Mesendoderm (in vitro differentiated cells): ENCODE measurements around the gene MRPL47.

Experiments
- DNase-seq: peaks from one replicate; pipeline ENCODE4 v3.0.0; 2013
- H2AK5ac ChIP-seq: 2 replicates; pipeline ENCODE4 v1.6.1; 2013; ENCODE audit warnings: low read length, inconsistent platforms
- H2BK120ac ChIP-seq: 2 replicates; pipeline ENCODE4 v1.6.1; 2013; ENCODE audit warnings: low read depth, mild to moderate bottlenecking, low read length, moderate library complexity, mixed read lengths
- H2BK15ac ChIP-seq: replicated peaks from 2 replicates; pipeline ENCODE4 v1.6.1; 2013; ENCODE audit warnings: low read depth, mild to moderate bottlenecking, moderate library complexity
- H2BK5ac ChIP-seq: 2 replicates; pipeline ENCODE4 v1.6.1; 2013; ENCODE audit warnings: low read length, inconsistent platforms
- H3K18ac ChIP-seq: 2 replicates; pipeline ENCODE4 v1.6.1; 2013; ENCODE audit warnings: mild to moderate bottlenecking, low read length, mixed read lengths
- H3K23ac ChIP-seq: one replicate; pipeline ENCODE4 v1.6.1; 2013; ENCODE audit warnings: low read length
- H3K27ac ChIP-seq: 2 replicates; pipeline ENCODE4 v1.5.1; 2013; ENCODE audit warnings: low read depth, mild to moderate bottlenecking, inconsistent platforms, low read length, moderate library complexity
- H3K27me3 ChIP-seq: 2 replicates; pipeline ENCODE4 v1.6.1; 2013; ENCODE audit warnings: low read length, control low read depth, mild to moderate bottlenecking, inconsistent platforms; ENCODE audit not compliant: insufficient read depth, poor library complexity
- H3K36me3 ChIP-seq: 2 replicates; pipeline ENCODE4 v1.6.1; 2013; ENCODE audit warnings: low read length, inconsistent platforms; ENCODE audit not compliant: control insufficient read depth, insufficient read depth
- H3K4ac ChIP-seq: one replicate; pipeline ENCODE4 v1.6.1; 2013; ENCODE audit warnings: low read depth, mild to moderate bottlenecking, low read length, moderate library complexity
- H3K4me1 ChIP-seq: 2 replicates; pipeline ENCODE4 v1.6.1; 2013; ENCODE audit warnings: low read depth, low read length, inconsistent platforms; ENCODE audit not compliant: control insufficient read depth
- H3K4me2 ChIP-seq: 2 replicates; pipeline ENCODE4 v1.6.1; 2013; ENCODE audit warnings: low read length
- H3K4me3 ChIP-seq: 2 replicates; pipeline ENCODE4 v1.5.1; 2013; ENCODE audit warnings: mild to moderate bottlenecking, low read length
- H3K56ac ChIP-seq: one replicate; pipeline ENCODE4 v1.6.1; 2013; ENCODE audit warnings: low read length
- H3K79me1 ChIP-seq: 2 replicates; pipeline ENCODE4 v1.6.1; 2013; ENCODE audit warnings: low read length, inconsistent platforms
- H3K79me2 ChIP-seq: 2 replicates; pipeline ENCODE4 v1.6.1; 2013; ENCODE audit warnings: mild to moderate bottlenecking, low read length; ENCODE audit not compliant: control insufficient read depth, insufficient read depth
- H3K9ac ChIP-seq: 2 replicates; pipeline ENCODE4 v1.6.1; 2013; ENCODE audit warnings: low read length, inconsistent platforms
- H4K5ac ChIP-seq: one replicate; pipeline ENCODE4 v1.6.1; 2013; ENCODE audit warnings: low read length
- H4K8ac ChIP-seq: one replicate; pipeline ENCODE4 v1.6.1; 2013; ENCODE audit warnings: low read depth, mild to moderate bottlenecking, control low read depth, low read length, moderate library complexity
- WGBS: extraction: QIAGEN DNeasy Blood & Tissue Kit; methylation state at CpG from one replicate; pipeline ENCODE4 v1.1.7; 2013; ENCODE audit warnings: low lambda C conversion rate, missing lambda C conversion rate; ENCODE audit not compliant: insufficient coverage; ENCODE audit errors: extremely low coverage; 5-methylcytosine and 5-hydroxymethylcytosine counted together

The MRPL47 gene

DNA sequence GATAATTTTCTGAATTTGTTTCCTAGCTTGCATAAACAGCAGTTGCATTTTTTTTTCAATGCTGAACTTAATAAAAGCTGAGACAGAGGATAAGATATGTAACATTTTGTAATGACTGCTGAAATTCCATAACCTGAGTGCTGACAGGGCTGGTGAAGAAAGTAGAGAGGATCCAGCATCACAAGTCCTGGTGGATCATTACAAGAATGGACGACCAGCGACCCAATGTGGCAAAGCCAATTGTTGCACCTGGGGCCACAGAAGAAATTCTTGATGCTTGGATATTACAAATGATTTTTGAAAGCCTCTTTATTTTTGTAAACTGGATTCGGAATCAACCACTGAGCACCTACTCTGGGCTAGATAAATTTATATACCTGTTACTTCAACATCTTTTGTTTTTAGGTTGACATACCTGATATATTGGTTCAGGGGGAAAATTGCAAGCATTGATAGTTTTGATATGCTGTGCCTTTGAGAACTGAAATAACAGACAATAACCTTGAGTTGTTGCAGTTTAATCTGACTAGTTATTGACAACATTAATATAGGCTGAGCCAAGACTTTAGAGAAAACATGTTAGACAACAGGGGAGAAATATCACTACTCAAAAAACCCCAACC is 45.6 kb downstream of the MRPL47 start:
- Histone ChIP-seq H3K36me3 (no peaks in the 10 kb centered on the region), H4K8ac (no peak overlapping the region), H3K4me3 (no peak overlapping the region), H3K18ac (no peak overlapping the region), H3K23ac (no peak overlapping the region), H3K79me1 (peaks cover 2% of the 10 kb centered on the region), H4K5ac (no peak overlapping the region), H3K27me3 (no peaks in the 10 kb centered on the region), H2BK15ac (no peak overlapping the region), H2BK5ac (no peak overlapping the region), H3K4me1 (no peaks in the 10 kb centered on the region), H3K79me2 (peaks cover 5% of the 10 kb centered on the region), H3K56ac (no peak overlapping the region), H3K9ac (no peak overlapping the region), H3K4me2 (no peak overlapping the region), H2AK5ac (no peak overlapping the region), H2BK120ac (no peak overlapping the region), H3K27ac (no peak overlapping the region), H3K4ac (no peak overlapping the region)
- DNase-seq, result peak; percentile 77
- WGBS, result no CpG with 5 or more reads among the region's 3 CpGs

DNA sequence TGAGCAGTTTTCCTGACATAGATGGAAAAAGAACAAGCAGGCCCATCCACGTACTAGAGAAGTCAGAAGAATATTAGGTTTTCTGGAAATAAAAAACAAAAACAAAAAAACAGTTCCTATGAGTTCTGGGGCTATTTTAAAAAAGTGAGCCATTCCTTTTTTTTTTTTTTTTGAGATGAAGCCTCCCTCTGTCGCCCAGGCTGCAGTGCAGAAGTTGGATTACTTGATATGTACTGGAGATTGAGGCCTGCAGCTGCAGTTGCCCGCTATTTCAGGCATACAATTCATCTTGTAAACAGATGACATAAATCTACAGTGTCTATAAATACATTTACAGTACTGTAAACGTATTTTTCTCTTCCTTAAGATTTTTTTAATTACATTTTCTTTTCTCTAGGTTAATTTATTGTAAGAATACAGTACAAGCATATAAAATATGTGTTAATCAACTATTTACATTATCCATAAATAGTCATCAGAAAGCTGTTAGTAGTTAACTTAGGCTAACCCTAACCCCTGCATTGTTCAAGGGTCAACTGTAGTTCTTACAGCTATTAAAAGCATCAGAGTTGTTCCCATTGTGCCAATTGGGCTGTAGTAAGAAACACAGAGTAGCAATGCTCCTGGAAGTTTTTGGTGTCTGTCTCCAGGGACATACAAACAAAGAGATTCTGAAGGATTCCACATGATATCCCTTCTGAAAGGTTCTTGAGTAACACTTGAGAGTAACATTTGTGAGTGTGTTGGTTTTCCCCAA is 52.9 kb downstream of the MRPL47 start:
- Histone ChIP-seq H4K8ac (no peak overlapping the region), H2AK5ac (no peak overlapping the region), H3K23ac (no peak overlapping the region), H2BK15ac (no peak overlapping the region), H2BK5ac (no peak overlapping the region), H3K79me1 (no peaks in the 10 kb centered on the region), H3K4ac (no peak overlapping the region), H3K4me3 (no peak overlapping the region), H3K4me2 (no peak overlapping the region), H3K79me2 (no peaks in the 10 kb centered on the region), H4K5ac (no peak overlapping the region), H3K4me1 (peaks cover 4% of the 10 kb centered on the region), H3K9ac (no peak overlapping the region), H3K56ac (no peak overlapping the region), H3K36me3 (no peaks in the 10 kb centered on the region), H2BK120ac (no peak overlapping the region), H3K27ac (no peak overlapping the region), H3K27me3 (no peaks in the 10 kb centered on the region), H3K18ac (no peak overlapping the region)
- DNase-seq, result no peak
- WGBS, result no CpG with 5 or more reads among the region's 4 CpGs

DNA sequence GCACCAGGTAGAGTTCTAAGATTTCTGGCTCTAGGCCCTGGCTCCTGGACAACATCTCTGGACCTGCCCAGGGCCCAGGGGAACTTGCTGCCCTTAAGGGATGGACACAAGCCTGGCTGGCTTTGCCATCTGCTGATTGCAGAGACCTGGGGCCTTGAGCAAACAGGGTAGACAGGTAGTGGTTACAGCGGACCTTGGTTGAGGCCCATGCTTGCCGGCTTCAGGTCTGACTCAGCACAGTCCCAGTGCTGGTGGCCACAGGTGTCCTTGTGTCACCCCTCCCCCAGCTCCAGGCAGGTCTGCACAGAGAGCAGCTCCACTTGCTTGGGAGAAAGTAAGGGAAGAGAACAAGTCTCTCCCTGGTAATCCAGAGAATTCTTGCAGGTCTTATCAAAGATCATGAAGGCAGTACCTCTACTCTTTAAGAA is 57.6 kb downstream of the MRPL47 start:
- Histone ChIP-seq H4K5ac (no peak overlapping the region), H3K36me3 (no peaks in the 10 kb centered on the region), H3K4ac (no peak overlapping the region), H2BK120ac (no peak overlapping the region), H3K27me3 (no peaks in the 10 kb centered on the region), H3K9ac (no peak overlapping the region), H3K18ac (peak overlapping the region; percentile 5), H3K56ac (no peak overlapping the region), H3K27ac (no peak overlapping the region), H3K79me2 (no peaks in the 10 kb centered on the region), H2AK5ac (no peak overlapping the region), H3K4me2 (no peak overlapping the region), H3K4me1 (peaks cover 4% of the 10 kb centered on the region), H2BK15ac (no peak overlapping the region), H3K23ac (no peak overlapping the region), H3K79me1 (no peaks in the 10 kb centered on the region), H2BK5ac (no peak overlapping the region), H4K8ac (no peak overlapping the region), H3K4me3 (no peak overlapping the region)
- WGBS, result no CpG with 5 or more reads among the region's 2 CpGs
- DNase-seq, result peak; percentile 57

DNA sequence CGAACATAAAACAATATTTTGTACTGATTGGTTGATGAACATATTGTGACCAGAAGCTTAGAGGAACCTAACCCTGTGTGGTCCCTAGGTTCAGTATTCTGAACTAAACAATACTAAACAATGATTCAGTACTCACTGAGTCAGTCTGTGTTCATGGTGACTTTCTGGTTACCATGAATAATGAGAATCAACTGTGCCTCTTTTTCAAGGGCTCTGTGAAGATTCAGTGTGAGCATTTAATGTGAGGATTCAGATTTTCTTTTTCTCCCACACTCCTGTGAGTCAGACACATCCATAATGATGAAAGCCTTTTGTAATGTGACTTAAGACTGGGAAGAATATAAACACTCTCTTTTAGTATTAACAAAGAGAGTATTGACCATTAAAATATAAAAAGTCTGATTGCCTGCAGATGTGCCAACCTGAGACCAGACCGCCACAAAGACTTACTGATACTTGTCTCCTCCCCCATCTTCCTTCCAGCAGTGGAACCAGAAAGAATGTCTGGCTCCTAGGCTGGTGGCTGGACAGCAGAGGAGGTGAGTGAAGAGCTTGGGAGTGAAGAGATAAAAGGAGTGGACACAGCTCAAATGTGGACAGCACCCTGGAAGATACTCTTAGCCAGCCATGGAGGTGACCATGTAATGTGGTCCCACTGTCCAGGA is 59.3 kb downstream of the MRPL47 start:
- Histone ChIP-seq H4K5ac (no peak overlapping the region), H4K8ac (no peak overlapping the region), H2BK5ac (no peak overlapping the region), H2BK120ac (no peak overlapping the region), H3K4me1 (peaks cover 4% of the 10 kb centered on the region), H2BK15ac (no peak overlapping the region), H3K9ac (no peak overlapping the region), H3K27me3 (no peaks in the 10 kb centered on the region), H3K79me2 (no peaks in the 10 kb centered on the region), H3K4me2 (no peak overlapping the region), H3K56ac (no peak overlapping the region), H3K4me3 (no peak overlapping the region), H3K79me1 (no peaks in the 10 kb centered on the region), H3K36me3 (no peaks in the 10 kb centered on the region), H3K27ac (no peak overlapping the region), H3K18ac (no peak overlapping the region), H2AK5ac (no peak overlapping the region), H3K23ac (no peak overlapping the region), H3K4ac (no peak overlapping the region)
- no CpG with 5 or more reads among the region's 2 CpGs for WGBS
- no peak for DNase-seq

GRCh38 chr3:179542375-179542774 is 62.1 kb downstream of the MRPL47 start:
- Histone ChIP-seq H3K56ac (no peak overlapping the region), H3K36me3 (no peaks in the 10 kb centered on the region), H3K79me1 (no peaks in the 10 kb centered on the region), H4K8ac (no peak overlapping the region), H3K4me3 (no peak overlapping the region), H3K27me3 (no peaks in the 10 kb centered on the region), H4K5ac (no peak overlapping the region), H3K4me1 (peaks cover 9% of the 10 kb centered on the region), H3K79me2 (no peaks in the 10 kb centered on the region), H3K23ac (no peak overlapping the region), H3K27ac (no peak overlapping the region), H3K18ac (no peak overlapping the region), H3K4ac (no peak overlapping the region), H2AK5ac (no peak overlapping the region), H3K4me2 (no peak overlapping the region), H2BK120ac (no peak overlapping the region), H2BK5ac (no peak overlapping the region), H3K9ac (no peak overlapping the region), H2BK15ac (no peak overlapping the region)
- no peak for DNase-seq
